GM18520 (cell line): Measurements from ENCODE around the gene ACTN1.
"Not testable (repeated sequence)": the region's sequence is repeated elsewhere in the genome, so short reads cannot be mapped to it uniquely, and the experiment has no call there.

Experiments
- ATAC-seq: cut with Tn5 transposase; IDR thresholded peaks from one replicate; pipeline ENCODE4 v1.9.1; 2021; ENCODE audit not compliant: unreplicated experiment

Gene ACTN1

GRCh38 chr14:68866991-68867533 is 112.0 kb downstream of the ACTN1 start:
- no peak for ATAC-seq

- no peak for ATAC-seq
Measured at GRCh38 chr14:68865542-68865941, 113.6 kb downstream of the ACTN1 start.

GRCh38 chr14:68864361-68864750 is 114.7 kb downstream of the ACTN1 start:
- no peak for ATAC-seq

GRCh38 chr14:68863610-68864360 is 115.3 kb downstream of the ACTN1 start:
- ATAC-seq: no peak

- no peak for ATAC-seq
Measured at GRCh38 chr14:68862954-68863594, 116.0 kb downstream of the ACTN1 start.

GRCh38 chr14:68860771-68861170 is 118.3 kb downstream of the ACTN1 start:
- no peak for ATAC-seq

GRCh38 chr14:68857516-68858070 is 121.5 kb downstream of the ACTN1 start:
- no peak for ATAC-seq

- no peak for ATAC-seq
Measured at GRCh38 chr14:68856572-68856971, 122.5 kb downstream of the ACTN1 start.

GRCh38 chr14:68854421-68854820 is 124.7 kb downstream of the ACTN1 start:
- no peak for ATAC-seq

GRCh38 chr14:68853749-68854148 is 125.4 kb downstream of the ACTN1 start:
- ATAC-seq: no peak

- ATAC-seq: not testable (repeated sequence)
Measured at GRCh38 chr14:68852493-68852892, 126.6 kb downstream of the ACTN1 start.

GRCh38 chr14:68851078-68851477 is 128.0 kb downstream of the ACTN1 start:
- no peak for ATAC-seq

- ATAC-seq: no peak
Measured at GRCh38 chr14:68849416-68849815, 129.7 kb downstream of the ACTN1 start.

GRCh38 chr14:68848253-68848652 is 130.8 kb downstream of the ACTN1 start:
- ATAC-seq: no peak

- not testable (repeated sequence) for ATAC-seq
Measured at GRCh38 chr14:68847640-68848039, 131.5 kb downstream of the ACTN1 start.

- no peak for ATAC-seq
Measured at GRCh38 chr14:68846466-68846865, 132.6 kb downstream of the ACTN1 start.

- no peak for ATAC-seq
Measured at GRCh38 chr14:68844210-68844545, 134.9 kb downstream of the ACTN1 start.

GRCh38 chr14:68843471-68844209 is 135.5 kb downstream of the ACTN1 start:
- ATAC-seq: no peak

- ATAC-seq: no peak
Measured at GRCh38 chr14:68842298-68842697, 136.8 kb downstream of the ACTN1 start.

- ATAC-seq: no peak
Measured at GRCh38 chr14:68841016-68841809, 137.9 kb downstream of the ACTN1 start.

- ATAC-seq: no peak
Measured at GRCh38 chr14:68840454-68840853, 138.6 kb downstream of the ACTN1 start.
